Breast epithelium (tissue), 4 donors: Measurements from ENCODE around the gene AAGAB. TPM values are rescaled to one million over a fixed set of nuclear protein-coding genes. Genes with fewer than 3 reads are reported as not detected.
"Not testable (repeated sequence)": the region's sequence is repeated elsewhere in the genome, so short reads cannot be mapped to it uniquely, and the experiment has no call there.

Source experiments
- DNase-seq, 2 donors: peaks; one replicate each; pipeline ENCODE4 v3.0.0-alpha.2; 2019; ENCODE audit warnings: low spot score in 2 of 2
- H3K27ac ChIP-seq, 2 donors: fragments of 200-600 bp; sonication (generic) in 1 of 2; one replicate each; pipeline ENCODE4 v1.5.1; 2016 to 2019; ENCODE audit warnings: mild to moderate bottlenecking in 1 of 2
- H3K27me3 ChIP-seq, 2 donors: fragments of 200-600 bp; sonication (generic) in 1 of 2; one replicate each; pipeline versions ENCODE4 v1.5.1 to v1.6.0; 2017 to 2019; ENCODE audit warnings: control low read depth in 1 of 2, mild to moderate bottlenecking in 1 of 2
- H3K36me3 ChIP-seq: fragments of 200-600 bp; one replicate; pipeline ENCODE4 v1.5.1; 2019
- H3K4me1 ChIP-seq, 2 donors: fragments of 200-600 bp; sonication (generic); one replicate each; pipeline ENCODE4 v1.5.1; 2016 to 2019; ENCODE audit warnings: control low read depth in 1 of 2
- H3K4me3 ChIP-seq, 3 donors: fragments of 200-600 bp; sonication (generic); 1 replicate in 2 of 3; 2 replicates in 1 of 3; pipeline ENCODE4 v1.5.1; 2016 to 2019; ENCODE audit warnings: mild to moderate bottlenecking in 3 of 3, moderate library complexity in 2 of 3
- H3K9me3 ChIP-seq, 2 donors: fragments of 200-600 bp; sonication (generic) in 1 of 2; one replicate each; pipeline ENCODE4 v1.5.1; 2016 to 2019; ENCODE audit warnings: control low read depth in 1 of 2
- CTCF ChIP-seq, 3 donors: fragments of 450-650 bp; IDR thresholded peaks; one replicate each; pipeline ENCODE4 v1.5.1; 2016 to 2017; ENCODE audit warnings: antibody characterized with exemption in 3 of 3, mild to moderate bottlenecking in 3 of 3, moderate library complexity in 3 of 3
- POLR2A ChIP-seq: fragments of 450-650 bp; IDR thresholded peaks from one replicate; pipeline ENCODE4 v1.6.1; 2016; ENCODE audit warnings: antibody characterized with exemption, mild to moderate bottlenecking, moderate library complexity
- POLR2AphosphoS5 ChIP-seq, 3 donors: sonication (generic); formaldehyde crosslinking; IDR thresholded peaks; one replicate each; pipeline ENCODE4 v1.6.1; 2017; ENCODE audit warnings: antibody characterized with exemption in 3 of 3
- intact Hi-C: fragments of 100-400 bp; cut with DNase I; formaldehyde crosslinking; loops from one replicate; pipeline ENCODE4 v1.15.1; 2023; ENCODE audit warnings: low total_unique reads
- total RNA-seq, 3 donors: library from RNA; depleted of rRNA; stranded (reverse); fragments of >200 nt; gene quantifications; one replicate each; pipeline ENCODE4 v1.1.0, GENCODE V29; 2016

The AAGAB gene
- total RNA-seq, 3 donors from 2014 or later = 23.2 to 49.8 (median 46.5) TPM

GRCh38 chr15:67296188-67296587, 41.7 kb upstream of the AAGAB start:
- Histone ChIP-seq H3K9me3 (no peaks in the 10 kb centered on the region), H3K4me1 (no peaks in the 10 kb centered on the region), H3K4me3 (no peak overlapping the region), H3K27ac (no peak overlapping the region), H3K36me3 (no peaks in the 10 kb centered on the region), H3K27me3 (no peaks in the 10 kb centered on the region)
- intact Hi-C loops = no loop called here
- TF ChIP-seq CTCF (IDR thresholded peaks at IDR 0.05) (no peak), POLR2A (no peak), POLR2AphosphoS5 (IDR thresholded peaks at IDR 0.05) (no peak)
- no peak for DNase-seq

- no peaks in the 10 kb centered on the region for H3K4me1 ChIP-seq
- no peak for DNase-seq
- TF ChIP-seq CTCF (IDR thresholded peaks at IDR 0.05) (no peak), POLR2AphosphoS5 (IDR thresholded peaks at IDR 0.05) (no peak), POLR2A (no peak)
- H3K9me3 ChIP-seq = peaks cover 0 to 5% of the 10 kb centered on the region in 2 donors
- no peaks in the 10 kb centered on the region for H3K36me3 ChIP-seq
- H3K27me3 ChIP-seq = no peaks in the 10 kb centered on the region
- intact Hi-C loops = no loop called here
- H3K4me3 ChIP-seq = no peak overlapping the region
- no peak overlapping the region for H3K27ac ChIP-seq
Measured at GRCh38 chr15:67290319-67290718, 35.9 kb upstream of the AAGAB start.

GRCh38 chr15:67286400-67286799, 31.9 kb upstream of the AAGAB start:
- H3K27me3 ChIP-seq, H3K36me3 ChIP-seq, H3K4me1 ChIP-seq, H3K9me3 ChIP-seq, H3K27ac ChIP-seq, intact Hi-C loops, DNase-seq, H3K4me3 ChIP-seq: not testable (repeated sequence)

- H3K36me3 ChIP-seq, intact Hi-C loops, H3K27me3 ChIP-seq: not testable (repeated sequence)
Measured at GRCh38 chr15:67285625-67286024, 31.2 kb upstream of the AAGAB start.

GRCh38 chr15:67281714-67282113, 27.3 kb upstream of the AAGAB start:
- Histone ChIP-seq H3K4me3 (no peak overlapping the region), H3K36me3 (no peaks in the 10 kb centered on the region), H3K27ac (no peak overlapping the region), H3K4me1 (no peaks in the 10 kb centered on the region), H3K9me3 (peaks cover 0 to 5% of the 10 kb centered on the region in 2 donors), H3K27me3 (no peaks in the 10 kb centered on the region)
- intact Hi-C loops = no loop called here
- TF ChIP-seq POLR2A (no peak), POLR2AphosphoS5 (IDR thresholded peaks at IDR 0.05) (no peak), CTCF (IDR thresholded peaks at IDR 0.05) (no peak)
- no peak for DNase-seq

More at GRCh38 chr15:67285625-67286024, 31.2 kb upstream of the AAGAB start:
- not testable (repeated sequence) for H3K4me1 ChIP-seq, H3K27ac ChIP-seq, H3K4me3 ChIP-seq, H3K9me3 ChIP-seq, DNase-seq

- no peak for DNase-seq
- intact Hi-C loops = loop anchor here (1.0 kb wide), 1 partner anchor 18 kb away; no protein-coding TSS in a partner anchor
- Histone ChIP-seq H3K4me3 (no peak overlapping the region), H3K27ac (no peak overlapping the region), H3K9me3 (no peaks in the 10 kb centered on the region), H3K4me1 (no peaks in the 10 kb centered on the region), H3K27me3 (no peaks in the 10 kb centered on the region), H3K36me3 (no peaks in the 10 kb centered on the region)
- TF ChIP-seq POLR2A = no peak
- TF ChIP-seq POLR2AphosphoS5 (IDR thresholded peaks at IDR 0.05) = no peak
- TF ChIP-seq CTCF (IDR thresholded peaks at IDR 0.05) = no peak
Measured at GRCh38 chr15:67280217-67280616, 25.8 kb upstream of the AAGAB start.
